ENCODE results near the gene ADGRV1.

DNA sequence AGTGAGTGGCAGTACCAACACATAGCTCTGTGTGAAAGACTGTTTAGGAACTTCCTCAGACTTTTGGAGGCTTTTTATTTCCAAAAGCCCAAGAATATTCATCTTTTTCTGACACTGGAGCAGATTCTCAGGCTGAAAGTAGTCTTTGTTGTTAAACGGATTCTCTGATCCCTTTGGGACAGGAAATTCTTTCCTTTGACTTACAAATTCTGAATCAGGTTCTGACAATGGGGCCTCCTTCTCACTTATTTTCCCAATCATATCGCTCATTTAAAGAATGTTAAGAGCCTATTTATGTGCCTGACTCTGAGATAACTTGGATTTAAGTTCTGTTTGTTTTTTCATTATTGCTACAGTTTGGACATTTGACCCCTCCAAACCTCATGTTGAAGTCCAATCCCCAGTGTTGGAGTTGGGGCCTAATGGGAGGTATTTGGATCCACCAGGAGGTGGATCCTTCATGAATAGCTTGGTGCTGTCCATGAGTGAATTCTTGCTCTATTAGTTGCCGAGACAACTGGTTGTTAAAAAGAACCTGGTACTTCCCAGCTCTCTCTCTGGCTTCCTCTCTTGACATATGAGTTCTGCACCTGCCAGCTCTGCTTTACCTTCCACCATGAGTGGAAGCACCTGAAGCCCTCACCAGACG lies 4.1 kb upstream of the ADGRV1 start:
- TF ChIP-seq, protein P1, sequence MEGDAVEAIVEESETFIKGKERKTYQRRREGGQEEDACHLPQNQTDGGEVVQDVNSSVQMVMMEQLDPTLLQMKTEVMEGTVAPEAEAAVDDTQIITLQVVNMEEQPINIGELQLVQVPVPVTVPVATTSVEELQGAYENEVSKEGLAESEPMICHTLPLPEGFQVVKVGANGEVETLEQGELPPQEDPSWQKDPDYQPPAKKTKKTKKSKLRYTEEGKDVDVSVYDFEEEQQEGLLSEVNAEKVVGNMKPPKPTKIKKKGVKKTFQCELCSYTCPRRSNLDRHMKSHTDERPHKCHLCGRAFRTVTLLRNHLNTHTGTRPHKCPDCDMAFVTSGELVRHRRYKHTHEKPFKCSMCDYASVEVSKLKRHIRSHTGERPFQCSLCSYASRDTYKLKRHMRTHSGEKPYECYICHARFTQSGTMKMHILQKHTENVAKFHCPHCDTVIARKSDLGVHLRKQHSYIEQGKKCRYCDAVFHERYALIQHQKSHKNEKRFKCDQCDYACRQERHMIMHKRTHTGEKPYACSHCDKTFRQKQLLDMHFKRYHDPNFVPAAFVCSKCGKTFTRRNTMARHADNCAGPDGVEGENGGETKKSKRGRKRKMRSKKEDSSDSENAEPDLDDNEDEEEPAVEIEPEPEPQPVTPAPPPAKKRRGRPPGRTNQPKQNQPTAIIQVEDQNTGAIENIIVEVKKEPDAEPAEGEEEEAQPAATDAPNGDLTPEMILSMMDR (IDR thresholded peaks at IDR 0.05; ENCODE audit: extremely low read depth in 1 of 2, insufficient read depth in 1 of 2, low read depth in 1 of 2, low read length in 2 of 2) = no peak
- TF ChIP-seq POLR2A (IDR thresholded peaks at IDR 0.05; ENCODE audit: low read depth, low read length) = no peak
- TF ChIP-seq EZH2 (IDR thresholded peaks at IDR 0.05; ENCODE audit: borderline replicate concordance, low read depth, low read length, severe bottlenecking) = no peak
- TF ChIP-seq, protein P2, sequence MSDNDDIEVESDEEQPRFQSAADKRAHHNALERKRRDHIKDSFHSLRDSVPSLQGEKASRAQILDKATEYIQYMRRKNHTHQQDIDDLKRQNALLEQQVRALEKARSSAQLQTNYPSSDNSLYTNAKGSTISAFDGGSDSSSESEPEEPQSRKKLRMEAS (IDR thresholded peaks at IDR 0.05; ENCODE audit: insufficient read depth, insufficient read length) = no peak
- no peak for TF ChIP-seq JUN (IDR thresholded peaks at IDR 0.05; ENCODE audit: borderline replicate concordance, insufficient read depth, insufficient read length, low read depth)
- no peak for TF ChIP-seq POLR2AphosphoS5 (IDR thresholded peaks at IDR 0.05; ENCODE audit: insufficient read depth, low read depth, low read length)
- no peak for TF ChIP-seq GATA2 (IDR thresholded peaks at IDR 0.05; ENCODE audit: insufficient read depth, insufficient read length, low read depth, low read length)
- TF ChIP-seq MYC (IDR thresholded peaks at IDR 0.05; ENCODE audit: low read depth, low read length) = no peak
- no peak for TF ChIP-seq FOS (IDR thresholded peaks at IDR 0.05; ENCODE audit: borderline replicate concordance, insufficient read depth, low read length)
